OCI-LY3 (cell line): ENCODE measurements around the gene TPX2.

ENCODE experiments used
- EZH2phosphoT487 ChIP-seq: fragments of 200-600 bp; shearing (Covaris generic); IDR thresholded peaks from 2 replicates; pipeline ENCODE4 v1.6.1; 2018; ENCODE audit warnings: antibody characterized with exemption, mixed run types, low read depth
- TF ChIP-seq, protein P1 (sequence below): fragments of 200-600, 300-600 bp; sonication (generic); IDR thresholded peaks from 2 replicates; pipeline ENCODE4 v1.5.1; 2014; ENCODE audit warnings: antibody characterized with exemption, low read length, low read depth

DNA sequence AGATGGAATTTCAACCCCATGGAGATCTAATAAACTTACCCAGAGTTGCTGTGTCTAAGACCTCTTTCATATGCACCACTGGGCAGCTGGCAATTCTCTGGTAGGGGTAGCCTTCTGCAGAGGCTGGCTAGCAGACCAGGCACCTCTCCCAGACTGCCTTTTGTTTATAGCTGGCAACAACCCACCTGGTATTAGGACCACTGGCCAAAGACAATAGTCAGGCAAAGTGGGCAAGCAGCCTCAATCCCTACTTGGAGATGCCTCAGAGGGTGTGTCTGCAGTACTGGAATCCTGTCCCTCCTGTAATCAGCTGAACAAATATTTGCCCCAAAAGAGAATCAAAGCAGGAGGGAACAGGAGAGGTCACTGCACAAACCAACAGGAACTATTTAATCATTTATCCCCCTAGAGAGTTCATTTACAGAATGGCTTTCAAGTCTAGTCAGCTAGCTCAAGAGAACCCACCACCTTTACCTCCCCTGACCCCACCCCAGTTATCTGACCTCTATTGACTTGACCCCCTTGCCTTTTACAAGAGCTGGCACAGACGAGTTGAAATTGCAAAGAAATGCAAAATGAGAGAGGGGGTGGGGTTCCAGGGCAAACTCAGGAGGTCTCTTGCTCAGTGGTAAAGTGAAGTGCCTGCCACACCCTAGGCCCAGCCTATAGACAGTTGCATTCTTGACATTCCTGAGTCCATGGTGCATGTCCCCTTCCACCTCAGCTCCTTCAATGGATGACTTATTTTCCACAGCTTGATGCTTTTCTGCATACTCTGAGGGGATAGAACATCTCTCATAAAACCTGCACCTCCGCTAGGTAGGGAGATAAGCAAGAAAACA is 19.2 kb upstream of the TPX2 start:
- TF ChIP-seq, protein P1, sequence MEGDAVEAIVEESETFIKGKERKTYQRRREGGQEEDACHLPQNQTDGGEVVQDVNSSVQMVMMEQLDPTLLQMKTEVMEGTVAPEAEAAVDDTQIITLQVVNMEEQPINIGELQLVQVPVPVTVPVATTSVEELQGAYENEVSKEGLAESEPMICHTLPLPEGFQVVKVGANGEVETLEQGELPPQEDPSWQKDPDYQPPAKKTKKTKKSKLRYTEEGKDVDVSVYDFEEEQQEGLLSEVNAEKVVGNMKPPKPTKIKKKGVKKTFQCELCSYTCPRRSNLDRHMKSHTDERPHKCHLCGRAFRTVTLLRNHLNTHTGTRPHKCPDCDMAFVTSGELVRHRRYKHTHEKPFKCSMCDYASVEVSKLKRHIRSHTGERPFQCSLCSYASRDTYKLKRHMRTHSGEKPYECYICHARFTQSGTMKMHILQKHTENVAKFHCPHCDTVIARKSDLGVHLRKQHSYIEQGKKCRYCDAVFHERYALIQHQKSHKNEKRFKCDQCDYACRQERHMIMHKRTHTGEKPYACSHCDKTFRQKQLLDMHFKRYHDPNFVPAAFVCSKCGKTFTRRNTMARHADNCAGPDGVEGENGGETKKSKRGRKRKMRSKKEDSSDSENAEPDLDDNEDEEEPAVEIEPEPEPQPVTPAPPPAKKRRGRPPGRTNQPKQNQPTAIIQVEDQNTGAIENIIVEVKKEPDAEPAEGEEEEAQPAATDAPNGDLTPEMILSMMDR = no peak
- TF ChIP-seq EZH2phosphoT487 = no peak
